MM.1S (cell line): ENCODE measurements around the gene CPEB3.
A peak's percentile ranks its signal among the peaks of the same experiment; 100 is the strongest.

Experiments
- DNase-seq: peaks from one replicate; pipeline ENCODE4 v3.0.0-alpha.2; 2015
- H2AFZ ChIP-seq: fragments of 300-600 bp; sonication (generic); 2 replicates; pipeline ENCODE4 v1.6.0; 2016; ENCODE audit warnings: antibody characterized with exemption, low read length
- H3F3A ChIP-seq: fragments of 300-600 bp; sonication (generic); 2 replicates; pipeline ENCODE4 v1.6.1; 2016; ENCODE audit warnings: mild to moderate bottlenecking, antibody characterized with exemption, low read length, moderate library complexity, mixed read lengths; ENCODE audit not compliant: insufficient read depth
- H3K27ac ChIP-seq: fragments of 300-600 bp; sonication (generic); 2 replicates; pipeline ENCODE4 v1.5.1; 2016; ENCODE audit warnings: mild to moderate bottlenecking, low read length
- H3K27me3 ChIP-seq: fragments of 300-600 bp; sonication (generic); replicated peaks from 2 replicates; pipeline ENCODE4 v1.6.0; 2016; ENCODE audit warnings: low read length; ENCODE audit not compliant: insufficient read depth
- H3K36me3 ChIP-seq: fragments of 300-600 bp; sonication (generic); replicated peaks from 2 replicates; pipeline ENCODE4 v1.6.1; 2016; ENCODE audit warnings: mild to moderate bottlenecking, low read length, mixed read lengths; ENCODE audit not compliant: insufficient read depth
- H3K4me1 ChIP-seq: fragments of 300-600 bp; sonication (generic); 2 replicates; pipeline ENCODE4 v1.6.1; 2016; ENCODE audit warnings: low read length, mixed read lengths
- H3K4me2 ChIP-seq: fragments of 300-600 bp; sonication (generic); 2 replicates; pipeline ENCODE4 v1.6.0; 2016; ENCODE audit warnings: low read depth, low read length
- H3K4me3 ChIP-seq: fragments of 300-600 bp; sonication (generic); 2 replicates; pipeline ENCODE4 v1.5.1; 2016; ENCODE audit warnings: low read length, mixed read lengths
- H3K79me2 ChIP-seq: fragments of 300-600 bp; sonication (generic); 2 replicates; pipeline ENCODE4 v1.6.1; 2016; ENCODE audit warnings: mixed run types, low read length, mixed read lengths
- H3K9ac ChIP-seq: fragments of 300-600 bp; sonication (generic); 2 replicates; pipeline ENCODE4 v1.6.1; 2016; ENCODE audit warnings: low read length, mixed read lengths
- H3K9me2 ChIP-seq: fragments of 300-600 bp; sonication (generic); replicated peaks from 2 replicates; pipeline ENCODE4 v1.6.1; 2016; ENCODE audit warnings: mild to moderate bottlenecking, low read length, mixed read lengths; ENCODE audit not compliant: insufficient read depth
- H3K9me3 ChIP-seq: fragments of 300-600 bp; sonication (generic); replicated peaks from 2 replicates; pipeline ENCODE4 v1.6.1; 2016; ENCODE audit warnings: mild to moderate bottlenecking, low read length, mixed read lengths; ENCODE audit not compliant: insufficient read depth
- H4K20me1 ChIP-seq: fragments of 300-600 bp; sonication (generic); 2 replicates; pipeline ENCODE4 v1.6.1; 2016; ENCODE audit warnings: mild to moderate bottlenecking, low read length, moderate library complexity, mixed read lengths; ENCODE audit not compliant: insufficient read depth
- EZH2 ChIP-seq: fragments of 300-600 bp; sonication (generic); optimal IDR thresholded peaks from 2 replicates; pipeline ENCODE3; 2017; ENCODE audit warnings: low read depth, mild to moderate bottlenecking, antibody characterized with exemption, low read length, mixed read lengths
- EZH2phosphoT487 ChIP-seq: fragments of 300-600 bp; sonication (generic); IDR thresholded peaks from 2 replicates; pipeline ENCODE4 v1.6.1; 2018; ENCODE audit warnings: antibody characterized with exemption, low read length
- TF ChIP-seq, protein P1 (sequence below): fragments of 300-600 bp; sonication (generic); IDR thresholded peaks from 2 replicates; pipeline ENCODE4 v1.5.1; 2016; ENCODE audit warnings: antibody characterized with exemption, low read length, mixed read lengths

The CPEB3 gene

DNA sequence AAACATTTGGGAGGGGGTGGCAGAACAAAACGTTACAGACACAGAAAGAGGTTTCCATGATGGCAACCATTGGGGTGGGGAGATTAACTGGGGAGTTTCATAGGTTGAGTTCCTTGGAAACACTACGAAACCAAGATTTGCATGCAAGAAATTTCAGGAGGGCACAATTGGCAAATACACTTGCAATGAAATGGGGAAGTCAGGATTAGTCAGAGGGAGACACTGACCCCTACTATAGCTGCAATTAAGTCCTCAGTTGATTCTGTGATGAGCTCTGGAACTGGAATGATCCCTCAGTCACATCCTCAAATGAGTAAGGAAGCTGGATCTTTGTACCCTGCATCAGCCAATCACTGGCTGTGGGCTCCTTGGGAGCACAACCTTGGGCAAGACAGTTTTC is 22.1 kb downstream of the CPEB3 start:
- peaks cover 23% of the 10 kb centered on the region for H3K79me2 ChIP-seq
- H3K9me3 ChIP-seq = no peaks in the 10 kb centered on the region
- DNase-seq = no peak
- TF ChIP-seq EZH2phosphoT487 (no peak), EZH2 (no peak)
- TF ChIP-seq, protein P1, sequence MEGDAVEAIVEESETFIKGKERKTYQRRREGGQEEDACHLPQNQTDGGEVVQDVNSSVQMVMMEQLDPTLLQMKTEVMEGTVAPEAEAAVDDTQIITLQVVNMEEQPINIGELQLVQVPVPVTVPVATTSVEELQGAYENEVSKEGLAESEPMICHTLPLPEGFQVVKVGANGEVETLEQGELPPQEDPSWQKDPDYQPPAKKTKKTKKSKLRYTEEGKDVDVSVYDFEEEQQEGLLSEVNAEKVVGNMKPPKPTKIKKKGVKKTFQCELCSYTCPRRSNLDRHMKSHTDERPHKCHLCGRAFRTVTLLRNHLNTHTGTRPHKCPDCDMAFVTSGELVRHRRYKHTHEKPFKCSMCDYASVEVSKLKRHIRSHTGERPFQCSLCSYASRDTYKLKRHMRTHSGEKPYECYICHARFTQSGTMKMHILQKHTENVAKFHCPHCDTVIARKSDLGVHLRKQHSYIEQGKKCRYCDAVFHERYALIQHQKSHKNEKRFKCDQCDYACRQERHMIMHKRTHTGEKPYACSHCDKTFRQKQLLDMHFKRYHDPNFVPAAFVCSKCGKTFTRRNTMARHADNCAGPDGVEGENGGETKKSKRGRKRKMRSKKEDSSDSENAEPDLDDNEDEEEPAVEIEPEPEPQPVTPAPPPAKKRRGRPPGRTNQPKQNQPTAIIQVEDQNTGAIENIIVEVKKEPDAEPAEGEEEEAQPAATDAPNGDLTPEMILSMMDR = no peak
- H3K9me2 ChIP-seq = no peaks in the 10 kb centered on the region
- no peak overlapping the region for H2AFZ ChIP-seq
- no peak overlapping the region for H3K27ac ChIP-seq
- no peak overlapping the region for H3K4me3 ChIP-seq
- H3K4me2 ChIP-seq = no peak overlapping the region
- no peaks in the 10 kb centered on the region for H4K20me1 ChIP-seq
- H3K36me3 ChIP-seq = no peaks in the 10 kb centered on the region
- H3K27me3 ChIP-seq = no peaks in the 10 kb centered on the region
- H3K9ac ChIP-seq = no peak overlapping the region
- H3K4me1 ChIP-seq = peaks cover 10% of the 10 kb centered on the region; the same call in 1 of the 2 replicates
- H3F3A ChIP-seq = no peaks in the 10 kb centered on the region

GRCh38 chr10:92267343-92267742 is 23.5 kb downstream of the CPEB3 start:
- Histone ChIP-seq H3K9ac (no peak overlapping the region), H3K9me2 (no peaks in the 10 kb centered on the region), H3K79me2 (peaks cover 14% of the 10 kb centered on the region), H3K4me3 (no peak overlapping the region), H3K4me1 (peaks cover 10% of the 10 kb centered on the region; the same call in 1 of the 2 replicates), H3K27ac (0 out of 2 replicates have a peak overlapping the region, but pooled peaks have one; percentile 15), H3K4me2 (no peak overlapping the region), H2AFZ (no peak overlapping the region), H3F3A (no peaks in the 10 kb centered on the region), H3K36me3 (no peaks in the 10 kb centered on the region), H3K27me3 (no peaks in the 10 kb centered on the region), H4K20me1 (no peaks in the 10 kb centered on the region), H3K9me3 (no peaks in the 10 kb centered on the region)
- TF ChIP-seq, protein P1 = no peak
- TF ChIP-seq EZH2 = no peak
- DNase-seq = peak; percentile 57

GRCh38 chr10:92265687-92266258 is 25.1 kb downstream of the CPEB3 start:
- no peak overlapping the region for H3K9ac ChIP-seq

More at GRCh38 chr10:92265687-92266258, 25.1 kb downstream of the CPEB3 start:
- H3K4me3 ChIP-seq = no peak overlapping the region
- no peaks in the 10 kb centered on the region for H3K9me2 ChIP-seq
- DNase-seq = no peak
- peaks cover 10% of the 10 kb centered on the region; the same call in 1 of the 2 replicates for H3K4me1 ChIP-seq
- no peak overlapping the region for H3K4me2 ChIP-seq
- H3F3A ChIP-seq = no peaks in the 10 kb centered on the region; the same call in 1 of the 2 replicates
- no peaks in the 10 kb centered on the region for H4K20me1 ChIP-seq
- H3K9me3 ChIP-seq = no peaks in the 10 kb centered on the region
- no peaks in the 10 kb centered on the region for H3K36me3 ChIP-seq
- no peak overlapping the region for H3K27ac ChIP-seq
- no peaks in the 10 kb centered on the region for H3K27me3 ChIP-seq
- H2AFZ ChIP-seq = no peak overlapping the region
- TF ChIP-seq EZH2phosphoT487 (no peak), EZH2 (no peak)
- TF ChIP-seq, protein P1 = no peak
- H3K79me2 ChIP-seq = peaks cover 8% of the 10 kb centered on the region
